Measurements from ENCODE around the gene SNX6. TPM values are rescaled to one million over a fixed set of nuclear protein-coding genes. Genes with fewer than 3 reads are reported as not detected.
A peak's percentile ranks its signal among the peaks of the same experiment; 100 is the strongest.

SNX6 gene
- total and polyA plus RNA-seq, 2 donors (not counting 3 experiments of a cell fraction or from before 2014, with no cell fraction given): 95.1 to 120 TPM

DNA sequence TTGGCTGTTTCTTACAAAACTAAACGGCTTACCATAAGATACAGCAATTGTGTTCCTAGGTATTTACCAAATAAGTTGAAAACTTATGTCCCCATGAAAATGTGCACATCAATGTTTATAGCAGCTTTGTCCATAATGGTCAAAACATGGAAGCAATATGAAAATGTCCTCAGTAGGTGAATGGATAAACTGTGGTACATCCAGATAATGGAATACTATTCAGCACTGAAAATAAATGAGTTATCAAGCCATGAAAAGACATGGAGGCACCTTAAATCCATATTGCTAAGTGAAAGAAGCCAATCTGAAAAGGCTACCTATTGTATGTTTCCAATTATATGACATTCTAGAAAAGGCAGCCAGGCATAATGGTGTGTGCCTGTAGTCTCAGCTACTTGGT, 43.8 kb upstream of the SNX6 start:
- H3K9ac ChIP-seq (replicated peaks; ENCODE audit: extremely low read depth, insufficient read depth, low read length): no peak overlapping the region
- intact Hi-C loops (cut with micrococcal nuclease) (loop anchor here (2.0 to 10.0 kb wide), 4 partner anchors 111 to 739 kb away; partner anchors contain the start of genes BAZ1A and SRP54), dilution Hi-C loops (cut with MboI; ENCODE audit: extremely low pct_ligation_motif_present, low sequenced_read_pairs) (no loop called here)
- no peak overlapping the region for H3K4me3 ChIP-seq (replicated peaks in 1 of 3; ENCODE audit: insufficient read depth in 1 of 3, low read depth in 1 of 3, low read length in 3 of 3)
- H3K4me2 ChIP-seq (ENCODE audit: insufficient read depth, low read length): no peak overlapping the region
- FAIRE-seq (no peak), DNase-seq (ENCODE audit: low read depth, low spot score) (no peak)
- H3K9me1 ChIP-seq (replicated peaks; ENCODE audit: control insufficient read depth, extremely low read depth, insufficient read depth, low read length): no peaks in the 10 kb centered on the region
- no peaks in the 10 kb centered on the region for H3K36me3 ChIP-seq (ENCODE audit: control insufficient read depth in 2 of 2, extremely low read depth in 1 of 2, insufficient read depth in 2 of 2, low read length in 2 of 2)
- H4K20me1 ChIP-seq (replicated peaks; ENCODE audit: control insufficient read depth, extremely low read depth, insufficient read depth, low read length): no peaks in the 10 kb centered on the region
- H3K9me3 ChIP-seq (replicated peaks; ENCODE audit: control insufficient read depth, insufficient read depth, low read length): no peaks in the 10 kb centered on the region
- TF ChIP-seq EZH2 (IDR thresholded peaks at IDR 0.05; ENCODE audit: borderline replicate concordance, low read depth, low read length, severe bottlenecking) (no peak), POLR2AphosphoS5 (IDR thresholded peaks at IDR 0.05; ENCODE audit: insufficient read depth, low read depth, low read length) (no peak), MYC (IDR thresholded peaks at IDR 0.05; ENCODE audit: low read depth, low read length) (no peak), GATA2 (IDR thresholded peaks at IDR 0.05; ENCODE audit: insufficient read depth, insufficient read length, low read depth, low read length) (no peak), POLR2A (IDR thresholded peaks at IDR 0.05; ENCODE audit: low read depth, low read length) (no peak), JUN (IDR thresholded peaks at IDR 0.05; ENCODE audit: borderline replicate concordance, insufficient read depth, insufficient read length, low read depth) (no peak)
- no peak overlapping the region for H3K27ac ChIP-seq (ENCODE audit: insufficient read depth, low read depth, low read length)
- no TSS peak for BruUV-seq (replicated peaks)
- no peaks in the 10 kb centered on the region for H3K27me3 ChIP-seq (ENCODE audit: control insufficient read depth in 2 of 2, insufficient read depth in 2 of 2, low read length in 2 of 2)
- peaks cover 12% of the 10 kb centered on the region for H3K4me1 ChIP-seq (ENCODE audit: control insufficient read depth, extremely low read depth, insufficient read depth, low read length)
- ChIA-PET POLR2A (no interaction called here), CTCF (interaction anchor here (1.0 to 5.9 kb wide), 5 partner anchors 15 to 372 kb away, joined by 3 to 100 read pairs (median 4); partner anchors contain the start of gene FAM177A1)
- no peak overlapping the region for H2AFZ ChIP-seq (ENCODE audit: low read depth, low read length)
- H3K79me2 ChIP-seq (ENCODE audit: control insufficient read depth, insufficient read depth, low read length): no peaks in the 10 kb centered on the region

- Histone ChIP-seq H3K27ac (ENCODE audit: insufficient read depth, low read depth, low read length) (no peak overlapping the region), H3K4me3 (replicated peaks in 1 of 3; ENCODE audit: insufficient read depth in 1 of 3, low read depth in 1 of 3, low read length in 3 of 3) (no peak overlapping the region), H4K20me1 (replicated peaks; ENCODE audit: control insufficient read depth, extremely low read depth, insufficient read depth, low read length) (no peaks in the 10 kb centered on the region), H3K9me3 (replicated peaks; ENCODE audit: control insufficient read depth, insufficient read depth, low read length) (no peaks in the 10 kb centered on the region), H3K27me3 (ENCODE audit: control insufficient read depth in 2 of 2, insufficient read depth in 2 of 2, low read length in 2 of 2) (no peaks in the 10 kb centered on the region), H3K9ac (replicated peaks; ENCODE audit: extremely low read depth, insufficient read depth, low read length) (no peak overlapping the region), H2AFZ (ENCODE audit: low read depth, low read length) (no peak overlapping the region), H3K9me1 (replicated peaks; ENCODE audit: control insufficient read depth, extremely low read depth, insufficient read depth, low read length) (no peaks in the 10 kb centered on the region), H3K79me2 (ENCODE audit: control insufficient read depth, insufficient read depth, low read length) (no peaks in the 10 kb centered on the region), H3K4me2 (ENCODE audit: insufficient read depth, low read length) (no peak overlapping the region), H3K36me3 (ENCODE audit: control insufficient read depth in 2 of 2, extremely low read depth in 1 of 2, insufficient read depth in 2 of 2, low read length in 2 of 2) (no peaks in the 10 kb centered on the region), H3K4me1 (ENCODE audit: control insufficient read depth, extremely low read depth, insufficient read depth, low read length) (peaks cover under 1% of the 10 kb centered on the region)
- ChIA-PET CTCF (interaction anchor here (1.3 to 5.9 kb wide), 3 partner anchors 52 to 151 kb away, joined by 3 to 100 read pairs (median 4); no protein-coding TSS in a partner anchor), POLR2A (no interaction called here)
- dilution Hi-C loops (cut with MboI; ENCODE audit: extremely low pct_ligation_motif_present, low sequenced_read_pairs) (no loop called here), intact Hi-C loops (cut with micrococcal nuclease) (loop anchor here (1.0 to 10.0 kb wide), 5 partner anchors 52 to 741 kb away; partner anchors contain the start of genes BAZ1A and SRP54)
- no TSS peak for BruUV-seq (replicated peaks)
- no peak for DNase-seq (ENCODE audit: low read depth, low spot score)
- peak; percentile 15 for FAIRE-seq
- TF ChIP-seq MYC (IDR thresholded peaks at IDR 0.05; ENCODE audit: low read depth, low read length): no peak
These were observed 41.8 kb upstream of the SNX6 start for GRCh38 chr14:34671716-34672115.

Measured in endothelial cell of umbilical vein (primary cell).